ENCODE results near the gene ITPKC.
"Not testable (repeated sequence)": the region's sequence is repeated elsewhere in the genome, so short reads cannot be mapped to it uniquely, and the experiment has no call there.

The ITPKC gene

GRCh38 chr19:40742477-40742876, 25.6 kb downstream of the ITPKC start:
- no peak for DNase-seq

DNA sequence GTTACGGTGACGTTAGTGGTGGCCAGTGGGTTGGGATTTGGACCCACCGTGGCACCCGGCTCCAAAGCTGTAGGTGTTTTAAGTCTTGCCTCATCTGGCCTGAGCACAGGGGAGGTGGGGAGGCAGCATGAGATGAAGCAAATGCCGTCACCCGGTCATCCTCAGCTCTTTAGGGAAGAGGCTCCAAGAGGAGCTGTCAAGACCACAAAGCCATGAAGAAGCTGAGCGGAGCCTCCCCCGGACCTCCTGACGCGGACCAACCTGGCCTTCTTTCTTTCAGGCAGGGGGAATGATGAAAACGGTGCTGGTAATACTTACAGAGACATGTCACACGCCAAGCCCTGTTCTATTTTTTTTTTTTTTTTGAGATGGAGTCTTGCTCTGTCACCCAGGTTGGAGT, 26.0 kb downstream of the ITPKC start:
- DNase-seq = no peak

DNA sequence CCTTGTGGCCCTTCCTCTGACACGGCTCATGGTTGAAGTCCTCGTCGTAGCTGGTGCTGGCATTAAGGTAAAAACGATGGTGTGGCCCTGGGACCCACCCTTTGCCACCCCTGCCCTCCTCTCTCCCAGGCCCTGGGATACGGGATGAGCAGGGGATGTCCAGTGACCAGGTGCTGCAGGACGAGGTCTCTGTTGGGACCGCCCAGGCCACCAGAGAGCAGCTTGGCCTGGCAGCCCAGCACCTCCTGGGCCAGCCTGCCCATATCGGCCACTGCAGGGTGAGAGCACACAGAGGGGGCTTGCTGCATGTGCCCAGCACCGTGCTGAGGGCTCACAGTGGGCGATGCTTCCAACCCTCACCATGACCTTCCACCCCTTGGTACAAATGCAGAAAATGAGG, 27.0 kb downstream of the ITPKC start:
- DNase-seq = no peak

GRCh38 chr19:40744554-40745401, 27.9 kb downstream of the ITPKC start:
- no peak for DNase-seq

DNA sequence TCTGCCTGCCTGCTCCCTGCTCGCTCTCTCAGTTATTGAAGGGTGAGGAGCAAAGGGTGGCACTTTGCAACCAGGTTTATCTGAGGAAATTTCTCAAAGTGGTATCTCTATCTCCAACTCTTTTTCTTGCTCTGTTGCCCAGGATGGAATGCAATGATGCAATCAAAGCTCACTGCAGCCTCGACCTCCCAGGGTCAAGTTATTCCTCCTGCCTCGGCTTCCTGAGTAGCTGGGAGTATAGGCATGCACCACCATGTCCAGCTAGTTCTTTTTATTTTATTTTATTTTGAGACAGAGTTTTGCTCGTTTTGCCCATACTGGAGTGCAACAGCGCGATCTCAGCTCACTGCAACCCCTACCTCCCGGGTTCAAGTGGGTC, 28.5 kb downstream of the ITPKC start:
- DNase-seq = no peak

DNA sequence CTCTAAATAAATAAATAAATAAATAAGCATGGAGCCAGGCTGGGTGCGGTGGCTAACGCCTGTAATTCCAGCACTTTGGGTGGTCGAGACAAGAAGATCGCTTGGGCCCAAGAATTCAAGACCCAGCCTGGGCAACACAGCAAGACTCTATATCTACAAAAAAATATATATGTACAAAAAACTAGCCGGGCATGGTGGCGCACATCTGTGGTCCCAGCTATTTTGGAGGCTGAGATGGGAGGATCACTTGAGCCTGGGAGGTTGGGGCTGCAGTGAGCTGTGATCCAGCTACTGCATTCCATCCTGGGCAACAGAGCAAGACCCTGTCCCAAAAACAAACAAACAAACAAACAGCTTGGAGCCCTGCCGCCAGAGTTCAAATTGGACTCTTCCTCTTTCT, 30.6 kb downstream of the ITPKC start:
- DNase-seq = no peak

DNA sequence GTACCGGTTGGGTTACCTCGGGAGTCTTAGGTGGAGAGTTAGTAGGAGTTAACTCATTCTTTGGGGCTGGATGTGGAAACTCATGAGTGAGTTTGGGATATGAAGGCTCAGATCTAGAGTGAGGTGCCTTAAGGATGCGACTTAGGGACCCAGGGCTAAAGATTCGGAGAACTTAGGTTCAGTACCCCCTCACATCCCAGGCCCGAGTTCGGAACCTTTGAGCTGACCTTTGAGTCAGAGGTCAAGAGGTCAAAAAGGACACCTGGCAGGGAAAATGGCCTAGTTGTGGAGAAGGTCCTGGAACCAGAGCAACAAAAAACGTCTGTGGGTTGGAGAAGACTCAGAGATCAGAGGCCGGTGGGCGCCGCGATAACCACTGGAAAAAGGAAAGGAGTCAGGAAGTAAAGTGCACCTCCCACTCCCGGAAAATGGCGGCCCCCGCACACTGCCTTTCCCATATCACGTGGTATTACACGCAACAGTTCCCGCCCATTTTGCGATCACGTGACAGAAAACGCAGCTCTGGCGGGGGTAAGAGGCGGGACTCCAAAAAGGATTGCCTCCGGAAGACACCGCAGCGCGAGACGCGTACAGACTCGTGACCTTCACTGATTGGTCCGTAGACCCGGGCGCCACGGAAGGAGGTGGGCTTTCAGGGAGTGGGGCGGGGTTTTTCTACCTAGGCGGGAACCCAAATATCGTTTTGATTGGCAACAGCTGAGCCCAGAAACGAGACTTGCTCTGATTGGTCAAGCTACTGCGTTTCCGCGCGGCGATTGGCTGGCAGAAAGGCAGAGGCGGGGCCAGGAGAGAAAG, 33.4 kb downstream of the ITPKC start, which contains the start of gene ACTMAP:
TSS of gene ACTMAP (minus strand) at position 420 of the 816 bp plus-strand sequence. CDS start 674 bp downstream, outside the sequence.
- peak; percentile 99 to 100 (median 100) for DNase-seq

- peak; percentile 99 for DNase-seq
These were observed 34.1 kb downstream of the ITPKC start, which contains the start of gene SNRPA for GRCh38 chr19:40750874-40751537. Gene SNRPA (plus strand): TSS chr19:40751203. CDS start chr19:40751409, 206 bp downstream.

DNA sequence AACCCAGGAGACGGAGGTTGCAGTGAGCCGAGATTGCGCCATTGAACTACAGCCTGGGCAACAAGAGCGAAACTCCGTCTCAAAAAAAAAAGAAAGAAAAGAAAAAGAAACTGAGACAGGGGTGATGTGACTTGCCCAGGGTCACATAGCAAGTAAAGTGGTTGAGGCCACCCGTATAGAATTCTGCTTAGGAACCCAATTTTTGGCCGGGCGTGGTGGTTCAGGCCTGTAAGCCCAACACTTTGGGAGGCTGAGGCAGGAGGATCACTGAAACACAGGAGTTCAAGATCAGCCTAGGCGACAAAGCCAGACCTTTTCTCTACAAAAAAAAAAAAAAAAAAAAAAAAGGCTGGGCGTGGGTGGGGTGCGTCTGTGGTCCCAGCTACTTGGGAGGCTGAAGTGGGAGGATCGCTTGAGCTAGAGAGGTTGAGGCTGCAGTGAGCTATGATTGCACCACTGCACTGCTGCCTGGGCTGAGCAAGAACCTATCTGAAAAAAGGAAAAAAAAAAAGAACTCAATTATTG, 35.4 kb downstream of the ITPKC start:
- no peak for DNase-seq

GRCh38 chr19:40754611-40755247, 37.8 kb downstream of the ITPKC start:
- no peak for DNase-seq

- no peak for DNase-seq
These were observed 38.3 kb downstream of the ITPKC start for GRCh38 chr19:40755248-40755624.

DNA sequence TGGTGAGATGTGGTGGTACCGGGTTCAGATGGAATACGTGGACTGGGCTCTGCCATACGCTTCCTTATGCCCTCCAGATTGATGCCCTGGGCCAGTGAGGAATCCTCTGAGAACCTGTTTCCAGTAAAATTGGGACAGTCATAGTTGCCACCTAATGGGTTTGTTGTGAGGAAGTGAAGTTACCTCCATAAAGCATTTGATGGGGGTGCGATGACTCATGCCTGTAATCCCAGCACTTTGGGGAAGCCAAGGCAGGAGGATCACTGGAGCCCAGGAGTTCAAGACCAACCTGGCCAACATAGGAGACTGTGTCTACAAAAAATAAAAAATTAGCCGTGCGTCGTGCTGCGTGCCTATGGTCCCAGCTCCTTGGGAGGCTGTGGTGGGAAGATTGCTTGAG, 38.9 kb downstream of the ITPKC start:
- no peak for DNase-seq

DNA sequence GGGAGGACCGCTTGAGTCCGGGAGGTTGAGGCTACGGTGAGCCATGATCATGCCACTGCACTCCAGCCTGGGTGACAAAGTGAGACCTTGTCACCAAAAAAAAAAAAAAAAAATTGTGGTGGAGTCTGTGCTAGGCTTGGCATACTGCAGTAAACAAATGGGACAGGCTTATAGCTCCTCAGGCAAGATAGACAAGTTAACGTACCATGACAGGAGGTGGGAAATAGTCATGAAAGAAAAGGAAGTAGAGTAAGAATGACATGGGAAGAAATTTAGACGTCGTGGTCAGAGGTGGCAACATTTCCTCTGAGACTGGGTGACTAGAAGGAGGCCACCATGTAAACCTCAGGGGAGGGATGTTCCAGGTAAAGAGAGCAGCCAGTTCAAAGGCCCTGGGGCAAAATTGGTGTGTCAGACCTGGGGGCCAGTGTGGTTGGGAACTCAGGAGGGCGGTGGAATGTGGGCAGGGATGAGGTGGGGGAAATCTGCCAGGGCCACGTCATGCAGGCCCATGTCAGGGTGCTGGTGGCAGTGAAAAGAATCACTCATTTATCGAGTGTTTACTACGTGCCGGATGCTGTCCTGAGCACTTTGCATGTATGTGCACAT, 39.7 kb downstream of the ITPKC start:
- DNase-seq = no peak

GRCh38 chr19:40758491-40758890, 41.6 kb downstream of the ITPKC start:
- DNase-seq = no peak

GRCh38 chr19:40759352-40759751, 42.4 kb downstream of the ITPKC start:
- DNase-seq = no peak

- DNase-seq = no peak
These were observed 46.0 kb downstream of the ITPKC start for GRCh38 chr19:40762754-40763470.

DNA sequence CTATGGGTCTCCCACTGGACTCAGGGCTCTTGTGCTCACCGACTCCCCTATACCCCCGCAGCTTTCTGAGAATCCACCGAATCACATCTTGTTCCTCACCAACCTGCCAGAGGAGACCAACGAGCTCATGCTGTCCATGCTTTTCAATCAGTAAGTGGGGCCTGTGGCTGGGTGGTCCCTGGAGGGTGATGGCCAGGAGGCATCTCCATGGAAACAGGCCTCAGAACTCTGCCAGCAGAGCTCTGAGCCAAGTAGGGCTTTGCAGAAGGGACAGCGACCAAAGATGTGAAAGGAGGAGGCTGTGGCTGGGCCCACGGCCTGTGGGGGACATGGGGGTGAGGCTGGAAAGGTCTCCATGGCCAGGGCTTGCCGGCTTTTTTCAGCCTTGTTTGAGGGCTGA, 46.6 kb downstream of the ITPKC start:
- DNase-seq = no peak

- no peak for DNase-seq
These were observed 47.1 kb downstream of the ITPKC start for GRCh38 chr19:40763963-40764362.

- not testable (repeated sequence) for DNase-seq
These were observed 49.5 kb downstream of the ITPKC start for GRCh38 chr19:40766385-40766784.

- DNase-seq = no peak
These were observed 52.0 kb downstream of the ITPKC start for GRCh38 chr19:40768869-40769268.

DNA sequence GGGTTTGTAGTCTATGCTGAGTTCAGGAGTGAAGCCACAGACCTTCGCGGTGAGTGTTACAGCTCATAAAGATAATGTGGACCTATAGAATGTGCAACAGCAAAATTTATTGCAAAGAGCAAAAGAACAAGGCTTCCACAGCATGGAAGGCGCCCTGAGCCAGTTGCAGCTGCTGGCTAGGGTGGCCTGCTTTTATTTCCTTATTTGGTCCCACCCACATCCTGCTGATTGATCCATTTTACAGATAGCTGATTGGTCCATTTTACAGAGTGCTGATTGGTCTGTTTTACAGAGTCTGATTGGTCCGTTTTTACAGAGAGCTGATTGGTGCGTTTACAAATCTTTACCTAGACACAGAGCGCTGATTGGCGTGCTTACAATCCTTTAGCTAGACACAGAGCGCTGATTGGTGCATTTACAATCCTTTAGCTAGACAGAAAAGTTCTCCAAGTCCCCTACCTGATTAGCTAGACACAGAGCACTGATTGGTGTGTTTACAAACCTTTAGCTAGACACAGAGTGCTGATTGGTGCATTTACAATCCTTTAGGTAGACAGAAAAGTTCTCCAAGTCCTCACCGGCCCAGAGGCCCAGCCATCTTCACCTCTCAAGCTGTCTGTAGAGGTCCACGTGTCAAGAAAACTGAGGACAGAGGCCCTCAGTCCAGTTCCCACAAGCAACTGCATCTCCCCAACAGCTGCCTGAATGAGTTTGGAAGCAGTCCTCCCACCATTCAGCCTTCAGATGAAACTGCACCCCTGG, 54.4 kb downstream of the ITPKC start:
- peak in 1 of 3 experiments; percentile 19 for DNase-seq

Data from NCI-H1417 (cell line).